ENCODE data around the gene BAD.
A peak's percentile ranks its signal among the peaks of the same experiment; 100 is the strongest.

Gene BAD

DNA sequence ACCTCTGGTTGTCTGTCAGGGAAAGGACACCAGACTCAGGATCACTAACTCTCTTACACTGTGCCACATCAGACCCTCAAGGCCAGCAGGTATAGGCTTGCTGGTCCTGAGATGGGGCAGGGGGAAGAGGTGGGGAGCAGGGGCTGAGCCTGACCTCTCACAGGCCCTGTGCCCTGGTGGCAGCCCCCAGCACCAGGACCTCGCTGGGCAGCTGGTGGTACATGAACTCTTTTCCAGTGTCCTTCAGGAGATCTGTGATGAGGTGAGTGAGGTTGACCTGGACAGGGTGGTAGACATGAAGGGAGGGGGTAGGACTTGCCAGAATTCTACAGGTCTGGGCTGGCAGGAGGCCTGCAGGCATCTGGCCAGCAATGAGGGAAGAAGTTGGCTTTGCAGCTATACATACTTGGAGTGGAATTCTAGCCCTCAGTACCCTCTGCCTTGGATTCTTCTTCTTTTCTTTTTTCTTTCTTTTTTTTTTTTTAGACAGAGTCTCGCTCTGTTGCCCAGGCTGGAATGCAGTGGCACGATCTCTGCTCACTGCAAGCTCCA lies 57.0 kb downstream of the BAD start:
- DNase-seq, result no peak

DNA sequence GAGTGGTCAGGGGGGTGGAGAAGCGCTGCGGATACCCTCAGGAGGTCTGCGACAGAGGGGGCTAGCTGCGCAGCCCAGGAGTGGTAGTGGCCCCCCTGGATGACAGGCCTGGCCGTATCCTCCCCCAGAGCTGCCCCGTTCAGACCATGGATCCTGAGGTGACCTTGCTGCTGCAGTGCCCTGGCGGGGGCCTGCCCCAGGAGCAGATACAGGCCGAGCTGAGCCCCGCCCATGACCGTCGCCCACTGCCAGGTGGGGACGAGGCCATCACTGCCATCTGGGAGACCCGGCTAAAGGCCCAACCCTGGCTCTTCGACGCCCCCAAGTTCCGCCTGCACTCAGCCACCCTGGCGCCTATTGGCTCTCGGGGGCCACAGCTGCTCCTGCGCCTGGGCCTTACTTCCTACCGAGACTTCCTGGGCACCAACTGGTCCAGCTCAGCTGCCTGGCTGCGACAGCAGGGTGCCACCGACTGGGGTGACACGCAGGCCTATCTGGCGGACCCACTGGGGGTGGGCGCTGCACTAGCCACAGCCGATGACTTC lies 57.9 kb downstream of the BAD start:
- DNase-seq, result peak; percentile 44

DNA sequence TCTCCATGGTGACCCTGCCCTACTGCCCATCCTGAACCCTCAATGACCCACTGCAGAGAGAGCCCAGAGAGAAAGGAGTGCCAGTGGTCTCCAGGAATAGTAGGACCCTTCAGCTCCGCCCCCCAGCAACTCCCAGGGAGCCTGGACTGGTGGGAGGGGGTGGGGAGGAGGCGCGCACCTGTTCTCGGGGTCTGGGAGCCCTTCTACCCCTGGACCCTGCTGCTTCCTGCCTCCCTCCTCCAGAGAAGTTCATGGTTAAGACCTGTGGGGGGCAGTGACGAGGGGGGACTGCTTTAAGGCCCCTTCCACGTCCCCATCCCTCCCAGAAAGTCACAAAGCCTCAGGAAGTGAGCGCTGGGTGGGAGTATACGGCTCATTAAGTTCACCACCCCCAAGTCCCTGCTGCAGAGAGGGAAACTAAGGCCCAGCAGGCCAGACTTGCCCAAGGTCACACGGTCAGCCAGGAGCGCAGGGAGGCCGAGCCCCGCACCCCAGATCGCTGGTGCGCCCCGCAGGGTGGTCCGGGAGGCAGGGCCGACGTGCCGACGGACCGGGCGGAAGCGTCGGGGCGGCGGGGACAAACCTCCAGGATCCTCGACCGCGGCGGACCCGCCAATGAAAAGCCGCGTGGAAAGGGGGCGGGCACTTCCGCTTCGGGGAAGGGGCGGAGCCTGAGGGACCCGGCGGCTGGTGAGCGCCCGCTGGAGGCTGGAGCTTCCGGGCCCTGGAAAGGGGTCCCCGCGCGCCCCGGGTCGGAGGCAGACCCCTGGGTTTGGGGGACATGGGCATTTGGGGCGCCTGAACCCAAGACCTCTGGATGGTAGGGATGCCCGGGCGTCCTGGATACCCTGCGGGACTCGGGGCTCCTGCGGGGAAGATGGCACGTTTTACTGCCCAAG lies 58.6 kb downstream of the BAD start, which contains the start of the genes NUDT22 and TRPT1:
Gene NUDT22, plus strand, starts transcription at position 667 of the 899 bp plus-strand sequence. CDS start 379 bp downstream, outside the sequence.
Gene TRPT1, minus strand, starts transcription at position 579 of the 899 bp plus-strand sequence. Its CDS starts 326 bp downstream, at position 253.
- peak; percentile 91 for DNase-seq

DNA sequence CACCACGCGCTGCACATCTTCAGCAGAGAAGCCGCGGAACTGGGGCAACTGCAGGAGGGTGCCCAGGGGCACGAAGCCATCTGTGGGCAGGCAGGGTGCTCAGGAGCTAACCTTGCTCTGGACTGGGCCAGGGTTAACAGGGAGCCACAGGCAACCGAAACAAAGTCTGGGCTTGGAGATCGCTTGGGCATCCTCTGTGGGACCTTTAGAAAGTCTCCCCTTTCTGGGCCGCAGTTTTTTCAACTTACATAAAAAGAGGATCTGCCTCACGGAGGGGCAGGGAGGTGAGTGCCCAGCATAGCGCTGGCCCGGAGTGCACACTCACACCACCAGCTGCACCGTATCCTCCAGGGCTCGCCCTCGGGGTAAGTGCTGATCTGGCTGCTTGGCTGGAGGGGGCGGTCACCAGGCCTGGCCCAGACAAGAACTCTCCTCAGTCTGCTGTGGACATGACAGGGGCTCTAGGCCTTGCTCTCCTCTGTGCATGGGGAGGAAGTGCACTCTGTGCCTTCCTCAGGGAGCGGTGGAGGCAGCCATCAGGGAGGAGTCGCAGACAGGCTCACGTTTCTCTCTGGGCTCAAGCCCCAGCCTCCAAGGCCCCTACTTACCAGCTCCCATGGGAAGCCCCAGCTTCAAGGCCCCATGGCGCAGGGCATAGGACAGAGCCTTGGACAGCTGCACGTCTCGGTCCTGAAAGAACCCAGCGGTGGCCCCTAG lies 59.4 kb downstream of the BAD start:
- no peak for DNase-seq

DNA sequence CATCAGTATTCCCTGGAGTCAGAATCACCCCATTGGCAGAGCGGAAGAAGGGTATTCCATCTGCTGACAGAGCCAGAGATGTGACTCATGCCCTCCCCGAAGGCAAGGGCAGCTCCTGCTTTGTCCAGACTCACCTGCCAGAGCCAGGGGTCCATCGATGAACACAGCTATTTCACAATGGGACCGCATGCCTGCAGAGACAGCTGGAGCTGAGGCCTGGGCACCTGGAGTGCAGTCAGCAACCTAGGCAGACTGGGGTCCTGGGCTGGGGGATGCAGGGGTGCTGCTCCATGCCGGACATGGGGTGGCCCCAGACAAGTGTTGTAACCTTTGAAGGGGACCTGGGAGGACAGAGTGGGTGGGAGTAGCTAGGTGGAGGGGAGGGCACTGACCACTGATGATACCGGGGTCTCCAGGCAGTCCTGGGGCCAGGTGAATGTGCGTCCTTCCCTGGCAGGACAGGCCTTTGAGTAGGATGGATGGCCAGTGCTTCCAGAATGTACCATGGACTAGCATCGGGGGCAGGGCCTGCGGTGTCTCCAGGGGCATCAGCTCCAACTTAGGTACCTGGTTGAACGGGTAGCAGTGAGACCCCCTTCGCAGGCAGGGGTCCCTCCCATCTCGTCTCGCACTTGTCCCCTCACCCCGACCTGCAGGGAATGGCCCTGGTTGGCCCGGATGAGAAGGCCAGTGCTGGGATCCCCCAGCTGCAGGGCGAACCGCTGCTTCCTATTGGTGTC lies 60.1 kb downstream of the BAD start:
- no peak for DNase-seq

DNA sequence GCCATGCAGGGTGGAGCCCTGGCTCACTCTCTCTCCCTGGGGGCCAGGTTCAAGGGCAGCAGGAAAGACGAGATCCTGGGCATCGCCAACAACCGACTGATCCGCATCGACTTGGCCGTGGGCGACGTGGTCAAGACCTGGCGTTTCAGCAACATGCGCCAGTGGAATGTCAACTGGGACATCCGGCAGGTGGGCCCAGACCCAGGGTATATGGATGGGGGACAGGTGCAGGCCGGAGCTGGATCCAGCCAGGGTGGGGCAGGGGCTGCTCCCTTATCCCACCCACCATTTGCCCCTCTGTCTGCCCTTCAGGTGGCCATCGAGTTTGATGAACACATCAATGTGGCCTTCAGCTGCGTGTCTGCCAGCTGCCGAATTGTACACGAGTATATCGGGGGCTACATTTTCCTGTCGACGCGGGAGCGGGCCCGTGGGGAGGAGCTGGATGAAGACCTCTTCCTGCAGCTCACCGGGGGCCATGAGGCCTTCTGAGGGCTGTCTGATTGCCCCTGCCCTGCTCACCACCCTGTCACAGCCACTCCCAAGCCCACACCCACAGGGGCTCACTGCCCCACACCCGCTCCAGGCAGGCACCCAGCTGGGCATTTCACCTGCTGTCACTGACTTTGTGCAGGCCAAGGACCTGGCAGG lies 61.3 kb downstream of the BAD start:
- no peak for DNase-seq

DNA sequence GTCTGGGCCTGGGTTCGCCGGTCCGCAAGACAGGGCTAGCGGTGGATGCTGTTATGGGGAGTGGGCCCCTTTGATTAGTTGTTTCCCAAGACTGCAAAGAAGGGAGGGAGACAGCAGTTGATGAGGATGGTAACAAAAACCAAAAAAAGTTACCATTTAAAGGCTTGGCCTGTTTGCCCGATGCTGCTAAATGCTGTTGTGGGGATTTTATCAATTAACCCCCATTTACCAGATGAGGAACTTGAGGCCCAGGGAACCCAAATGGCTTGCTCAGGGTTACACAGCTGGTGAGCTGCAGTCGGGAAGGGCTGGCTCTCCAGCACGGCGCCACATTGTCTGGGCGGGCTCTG lies 61.8 kb downstream of the BAD start:
- no peak for DNase-seq

DNA sequence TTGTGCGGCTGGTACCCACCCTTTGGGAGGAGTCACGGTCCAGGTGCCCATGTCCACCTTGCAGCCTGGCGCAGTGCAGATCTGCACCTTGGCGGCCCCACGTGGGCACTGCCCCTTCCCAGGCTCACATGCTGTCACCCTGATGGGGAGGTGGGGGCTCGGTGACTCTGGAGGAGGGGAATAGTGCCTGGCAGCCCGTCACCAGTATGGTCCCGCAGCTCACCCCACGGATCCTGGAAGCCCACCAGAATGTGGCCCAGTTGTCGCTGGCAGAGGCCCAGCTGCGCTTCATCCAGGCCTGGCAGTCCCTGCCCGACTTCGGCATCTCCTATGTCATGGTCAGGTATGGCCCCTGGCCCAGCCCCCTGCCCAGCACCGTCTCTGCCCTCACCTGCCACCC lies 63.7 kb downstream of the BAD start:
- DNase-seq, result no peak

DNA sequence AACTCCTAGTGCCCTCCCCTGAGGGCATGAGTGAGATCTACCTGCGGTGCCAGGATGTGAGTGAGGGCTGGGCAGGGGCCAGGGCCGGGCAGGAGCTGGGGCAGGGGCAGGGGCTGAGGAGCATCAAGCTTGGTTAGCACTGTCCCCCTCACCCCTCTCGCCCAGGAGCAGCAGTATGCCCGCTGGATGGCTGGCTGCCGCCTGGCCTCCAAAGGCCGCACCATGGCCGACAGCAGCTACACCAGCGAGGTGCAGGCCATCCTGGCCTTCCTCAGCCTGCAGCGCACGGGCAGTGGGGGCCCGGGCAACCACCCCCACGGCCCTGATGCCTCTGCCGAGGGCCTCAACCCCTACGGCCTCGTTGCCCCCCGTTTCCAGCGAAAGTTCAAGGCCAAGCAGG lies 64.2 kb downstream of the BAD start:
- DNase-seq, result no peak

Measured in NCI-H345 (cell line).